ENCODE results near the gene TNFSF10. TPM values are rescaled to one million over a fixed set of nuclear protein-coding genes. Genes with fewer than 3 reads are reported as not detected.

TNFSF10 gene
- total RNA-seq, 1 donor from 2014 or later, result 94.1 TPM

- no peaks in the 10 kb centered on the region for H3K9me3 Mint-ChIP-seq (ENCODE audit: unreplicated experiment)
- TF ChIP-seq, protein P1, sequence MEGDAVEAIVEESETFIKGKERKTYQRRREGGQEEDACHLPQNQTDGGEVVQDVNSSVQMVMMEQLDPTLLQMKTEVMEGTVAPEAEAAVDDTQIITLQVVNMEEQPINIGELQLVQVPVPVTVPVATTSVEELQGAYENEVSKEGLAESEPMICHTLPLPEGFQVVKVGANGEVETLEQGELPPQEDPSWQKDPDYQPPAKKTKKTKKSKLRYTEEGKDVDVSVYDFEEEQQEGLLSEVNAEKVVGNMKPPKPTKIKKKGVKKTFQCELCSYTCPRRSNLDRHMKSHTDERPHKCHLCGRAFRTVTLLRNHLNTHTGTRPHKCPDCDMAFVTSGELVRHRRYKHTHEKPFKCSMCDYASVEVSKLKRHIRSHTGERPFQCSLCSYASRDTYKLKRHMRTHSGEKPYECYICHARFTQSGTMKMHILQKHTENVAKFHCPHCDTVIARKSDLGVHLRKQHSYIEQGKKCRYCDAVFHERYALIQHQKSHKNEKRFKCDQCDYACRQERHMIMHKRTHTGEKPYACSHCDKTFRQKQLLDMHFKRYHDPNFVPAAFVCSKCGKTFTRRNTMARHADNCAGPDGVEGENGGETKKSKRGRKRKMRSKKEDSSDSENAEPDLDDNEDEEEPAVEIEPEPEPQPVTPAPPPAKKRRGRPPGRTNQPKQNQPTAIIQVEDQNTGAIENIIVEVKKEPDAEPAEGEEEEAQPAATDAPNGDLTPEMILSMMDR (IDR thresholded peaks at IDR 0.05; ENCODE audit: unreplicated experiment), result no peak
- peaks cover under 1% of the 10 kb centered on the region for H3K27me3 Mint-ChIP-seq (ENCODE audit: unreplicated experiment)
- no peak for DNase-seq (ENCODE audit: low spot score)
- H3K4me3 Mint-ChIP-seq (ENCODE audit: unreplicated experiment), result no peak overlapping the region
- H3K27ac Mint-ChIP-seq (ENCODE audit: unreplicated experiment), result no peak overlapping the region
- H3K4me1 Mint-ChIP-seq (ENCODE audit: unreplicated experiment), result peaks cover 34% of the 10 kb centered on the region
- peaks cover 2% of the 10 kb centered on the region for H3K36me3 Mint-ChIP-seq (ENCODE audit: low read depth, unreplicated experiment)
Observed at GRCh38 chr3:172543884-172544283, 20.7 kb upstream of the TNFSF10 start.

GRCh38 chr3:172543419-172543818 is 20.2 kb upstream of the TNFSF10 start:
- no peaks in the 10 kb centered on the region for H3K9me3 Mint-ChIP-seq (ENCODE audit: unreplicated experiment)
- H3K4me3 Mint-ChIP-seq (ENCODE audit: unreplicated experiment), result no peak overlapping the region
- peaks cover 2% of the 10 kb centered on the region for H3K27me3 Mint-ChIP-seq (ENCODE audit: unreplicated experiment)
- peaks cover 39% of the 10 kb centered on the region for H3K4me1 Mint-ChIP-seq (ENCODE audit: unreplicated experiment)
- no peak overlapping the region for H3K27ac Mint-ChIP-seq (ENCODE audit: unreplicated experiment)
- H3K36me3 Mint-ChIP-seq (ENCODE audit: low read depth, unreplicated experiment), result no peaks in the 10 kb centered on the region
- TF ChIP-seq, protein P1 (IDR thresholded peaks at IDR 0.05; ENCODE audit: unreplicated experiment), result no peak
- DNase-seq (ENCODE audit: low spot score), result no peak

GRCh38 chr3:172542999-172543398 is 19.8 kb upstream of the TNFSF10 start:
- Mint-ChIP-seq H3K9me3 (ENCODE audit: unreplicated experiment) (no peaks in the 10 kb centered on the region), H3K4me1 (ENCODE audit: unreplicated experiment) (peaks cover 43% of the 10 kb centered on the region), H3K36me3 (ENCODE audit: low read depth, unreplicated experiment) (no peaks in the 10 kb centered on the region), H3K4me3 (ENCODE audit: unreplicated experiment) (no peak overlapping the region), H3K27me3 (ENCODE audit: unreplicated experiment) (peaks cover 2% of the 10 kb centered on the region), H3K27ac (ENCODE audit: unreplicated experiment) (no peak overlapping the region)
- TF ChIP-seq, protein P1 (IDR thresholded peaks at IDR 0.05; ENCODE audit: unreplicated experiment), result no peak
- no peak for DNase-seq (ENCODE audit: low spot score)

GRCh38 chr3:172541945-172542488 is 18.8 kb upstream of the TNFSF10 start:
- TF ChIP-seq, protein P1 (IDR thresholded peaks at IDR 0.05; ENCODE audit: unreplicated experiment), result no peak
- no peak overlapping the region for H3K4me3 Mint-ChIP-seq (ENCODE audit: unreplicated experiment)
- H3K27me3 Mint-ChIP-seq (ENCODE audit: unreplicated experiment), result peaks cover 2% of the 10 kb centered on the region
- DNase-seq (ENCODE audit: low spot score), result no peak
- no peaks in the 10 kb centered on the region for H3K9me3 Mint-ChIP-seq (ENCODE audit: unreplicated experiment)
- H3K4me1 Mint-ChIP-seq (ENCODE audit: unreplicated experiment), result peaks cover 53% of the 10 kb centered on the region
- no peaks in the 10 kb centered on the region for H3K36me3 Mint-ChIP-seq (ENCODE audit: low read depth, unreplicated experiment)
- H3K27ac Mint-ChIP-seq (ENCODE audit: unreplicated experiment), result no peak overlapping the region

DNA sequence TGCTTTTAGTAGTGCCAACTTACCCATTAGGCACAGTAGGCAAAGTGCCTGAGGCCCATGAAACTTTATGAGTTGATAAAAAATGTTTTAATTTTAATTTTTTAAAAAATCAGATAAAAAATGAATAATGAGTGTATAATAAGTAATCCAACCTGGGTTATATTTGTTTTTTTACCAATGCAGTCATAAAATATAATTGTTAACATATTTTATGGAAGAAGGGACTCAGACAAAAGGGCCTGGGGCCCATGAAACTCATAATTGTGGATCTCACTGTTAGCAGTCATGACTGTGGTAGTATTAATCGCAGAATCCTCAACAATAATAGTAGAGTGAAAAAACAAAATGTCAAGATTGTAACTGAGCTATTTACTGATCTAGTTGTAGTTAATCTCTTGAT is 16.8 kb upstream of the TNFSF10 start:
- H3K27ac Mint-ChIP-seq (ENCODE audit: unreplicated experiment), result peak overlapping the region; percentile 42

More for the DNA sequence above, 16.8 kb upstream of the TNFSF10 start:
- Mint-ChIP-seq H3K4me3 (ENCODE audit: unreplicated experiment) (no peak overlapping the region), H3K36me3 (ENCODE audit: low read depth, unreplicated experiment) (no peaks in the 10 kb centered on the region), H3K4me1 (ENCODE audit: unreplicated experiment) (peaks cover 63% of the 10 kb centered on the region), H3K27me3 (ENCODE audit: unreplicated experiment) (peaks cover 6% of the 10 kb centered on the region), H3K9me3 (ENCODE audit: unreplicated experiment) (no peaks in the 10 kb centered on the region)
- TF ChIP-seq, protein P1 (IDR thresholded peaks at IDR 0.05; ENCODE audit: unreplicated experiment), result no peak
- no peak for DNase-seq (ENCODE audit: low spot score)

Measured in endothelial cell (in vitro differentiated cells).